ENCODE results near the gene SEC14L5. TPM values are rescaled to one million over a fixed set of nuclear protein-coding genes. Genes with fewer than 3 reads are reported as not detected.
"Not testable (repeated sequence)": the region's sequence is repeated elsewhere in the genome, so short reads cannot be mapped to it uniquely, and the experiment has no call there.

SEC14L5 gene
- total RNA-seq, 1 donor from 2014 or later = 3.1 TPM

DNA sequence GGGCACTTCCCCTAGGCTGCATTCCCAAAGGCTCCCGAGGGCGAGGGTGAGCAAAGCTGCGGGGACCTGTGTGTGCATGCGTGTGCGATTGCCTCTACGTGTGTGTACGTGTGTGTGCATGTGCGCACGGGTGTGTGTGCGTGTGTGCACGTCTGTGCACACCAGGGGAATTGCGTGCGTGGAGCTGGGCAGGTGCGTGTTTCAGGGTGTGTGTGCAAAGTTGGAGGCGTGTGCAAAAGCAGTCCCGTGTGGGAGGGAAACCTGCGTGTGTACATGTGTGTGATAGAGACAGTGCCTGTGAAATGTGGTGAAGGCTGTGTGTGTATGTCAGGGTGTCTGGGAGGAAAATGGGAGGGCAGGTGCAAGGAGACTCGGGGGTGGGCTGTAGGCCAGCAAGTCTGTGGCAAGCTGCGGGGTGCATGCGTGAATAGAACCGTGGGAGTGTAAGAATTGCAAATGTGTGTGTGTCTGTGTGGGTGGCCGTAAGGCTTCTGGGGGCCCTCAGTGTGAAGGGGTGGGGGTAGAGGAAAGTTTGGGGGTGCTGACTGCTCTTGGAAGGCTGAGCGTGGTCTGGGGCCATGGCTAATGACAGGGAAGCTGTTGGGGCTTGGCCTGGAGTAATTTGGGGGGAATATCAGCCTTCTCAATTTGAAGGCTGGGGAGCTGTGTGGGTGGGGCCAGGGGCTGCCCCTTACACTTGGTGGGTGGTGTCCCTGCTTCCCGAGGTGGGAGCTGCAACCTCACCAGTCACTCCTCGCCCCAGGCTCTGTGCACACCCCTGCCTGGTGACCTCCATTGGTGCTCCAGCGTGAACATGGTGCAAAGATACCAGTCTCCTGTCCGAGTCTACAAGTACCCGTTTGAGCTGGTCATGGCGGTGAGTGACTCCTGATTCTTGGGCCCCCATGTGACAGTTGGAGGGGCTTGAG is 644 bp downstream of the SEC14L5 start:
- Mint-ChIP-seq H3K27ac (ENCODE audit: unreplicated experiment) (no peak overlapping the region), H3K27me3 (ENCODE audit: unreplicated experiment) (peaks cover 4% of the 10 kb centered on the region), H3K4me3 (ENCODE audit: unreplicated experiment) (peak overlapping the region; percentile 72), H3K9me3 (ENCODE audit: unreplicated experiment) (peaks cover 5% of the 10 kb centered on the region), H3K36me3 (ENCODE audit: unreplicated experiment) (no peaks in the 10 kb centered on the region), H3K4me1 (ENCODE audit: low read depth, unreplicated experiment) (peaks cover 2% of the 10 kb centered on the region)
- TF ChIP-seq, protein P1, sequence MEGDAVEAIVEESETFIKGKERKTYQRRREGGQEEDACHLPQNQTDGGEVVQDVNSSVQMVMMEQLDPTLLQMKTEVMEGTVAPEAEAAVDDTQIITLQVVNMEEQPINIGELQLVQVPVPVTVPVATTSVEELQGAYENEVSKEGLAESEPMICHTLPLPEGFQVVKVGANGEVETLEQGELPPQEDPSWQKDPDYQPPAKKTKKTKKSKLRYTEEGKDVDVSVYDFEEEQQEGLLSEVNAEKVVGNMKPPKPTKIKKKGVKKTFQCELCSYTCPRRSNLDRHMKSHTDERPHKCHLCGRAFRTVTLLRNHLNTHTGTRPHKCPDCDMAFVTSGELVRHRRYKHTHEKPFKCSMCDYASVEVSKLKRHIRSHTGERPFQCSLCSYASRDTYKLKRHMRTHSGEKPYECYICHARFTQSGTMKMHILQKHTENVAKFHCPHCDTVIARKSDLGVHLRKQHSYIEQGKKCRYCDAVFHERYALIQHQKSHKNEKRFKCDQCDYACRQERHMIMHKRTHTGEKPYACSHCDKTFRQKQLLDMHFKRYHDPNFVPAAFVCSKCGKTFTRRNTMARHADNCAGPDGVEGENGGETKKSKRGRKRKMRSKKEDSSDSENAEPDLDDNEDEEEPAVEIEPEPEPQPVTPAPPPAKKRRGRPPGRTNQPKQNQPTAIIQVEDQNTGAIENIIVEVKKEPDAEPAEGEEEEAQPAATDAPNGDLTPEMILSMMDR (IDR thresholded peaks at IDR 0.05; ENCODE audit: partially characterized antibody, unreplicated experiment) = no peak
- DNase-seq = no peak

DNA sequence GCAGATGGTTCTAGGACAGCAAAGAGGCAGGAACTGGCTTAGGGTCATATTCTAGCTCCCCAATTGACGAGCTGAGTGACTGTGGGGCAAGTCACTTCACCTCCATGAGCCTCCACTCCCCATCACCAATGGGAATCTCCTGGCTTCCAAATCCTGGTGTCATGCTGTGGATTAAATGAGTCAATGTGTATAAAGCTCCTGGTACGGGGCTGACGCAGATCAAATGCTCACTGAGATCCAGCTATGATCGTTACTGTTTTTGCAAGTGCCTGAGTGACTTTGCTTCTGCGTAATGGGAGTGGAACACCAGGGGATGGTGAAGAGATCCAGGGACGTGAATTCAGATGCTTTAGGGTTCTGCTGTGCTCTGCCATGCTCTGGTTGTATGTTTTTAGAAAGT is 2.4 kb downstream of the SEC14L5 start:
- H3K9me3 Mint-ChIP-seq (ENCODE audit: unreplicated experiment) = peaks cover 5% of the 10 kb centered on the region
- H3K27ac Mint-ChIP-seq (ENCODE audit: unreplicated experiment) = no peak overlapping the region
- H3K27me3 Mint-ChIP-seq (ENCODE audit: unreplicated experiment) = peaks cover 4% of the 10 kb centered on the region
- H3K4me1 Mint-ChIP-seq (ENCODE audit: low read depth, unreplicated experiment) = peaks cover 2% of the 10 kb centered on the region
- DNase-seq = no peak
- no peaks in the 10 kb centered on the region for H3K36me3 Mint-ChIP-seq (ENCODE audit: unreplicated experiment)
- no peak overlapping the region for H3K4me3 Mint-ChIP-seq (ENCODE audit: unreplicated experiment)
- TF ChIP-seq, protein P1 (IDR thresholded peaks at IDR 0.05; ENCODE audit: partially characterized antibody, unreplicated experiment) = no peak

DNA sequence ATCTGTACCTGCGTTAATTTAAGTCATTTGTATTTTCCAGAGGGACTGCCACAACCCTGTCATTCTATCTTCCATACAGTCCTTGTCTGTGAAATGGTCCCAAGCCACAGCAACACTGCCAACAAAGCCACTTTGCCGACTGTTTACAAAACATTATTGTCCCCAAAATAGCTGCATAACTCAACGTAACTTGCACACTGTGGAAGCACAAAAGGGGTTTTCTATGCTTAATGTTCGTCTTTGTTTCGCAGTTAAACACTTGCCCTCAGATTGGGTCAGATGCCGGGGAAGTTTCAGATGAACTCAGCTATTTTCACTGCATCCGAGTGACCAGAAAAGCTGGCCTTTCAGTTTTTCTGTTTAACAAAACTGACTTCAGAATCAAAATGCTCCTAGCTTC is 4.6 kb downstream of the SEC14L5 start:
- H3K36me3 Mint-ChIP-seq (ENCODE audit: unreplicated experiment) = no peaks in the 10 kb centered on the region
- H3K9me3 Mint-ChIP-seq (ENCODE audit: unreplicated experiment) = peaks cover 4% of the 10 kb centered on the region
- no peak overlapping the region for H3K27ac Mint-ChIP-seq (ENCODE audit: unreplicated experiment)
- DNase-seq = no peak
- peaks cover 4% of the 10 kb centered on the region for H3K27me3 Mint-ChIP-seq (ENCODE audit: unreplicated experiment)
- H3K4me1 Mint-ChIP-seq (ENCODE audit: low read depth, unreplicated experiment) = no peaks in the 10 kb centered on the region
- H3K4me3 Mint-ChIP-seq (ENCODE audit: unreplicated experiment) = no peak overlapping the region
- TF ChIP-seq, protein P1 (IDR thresholded peaks at IDR 0.05; ENCODE audit: partially characterized antibody, unreplicated experiment) = no peak

DNA sequence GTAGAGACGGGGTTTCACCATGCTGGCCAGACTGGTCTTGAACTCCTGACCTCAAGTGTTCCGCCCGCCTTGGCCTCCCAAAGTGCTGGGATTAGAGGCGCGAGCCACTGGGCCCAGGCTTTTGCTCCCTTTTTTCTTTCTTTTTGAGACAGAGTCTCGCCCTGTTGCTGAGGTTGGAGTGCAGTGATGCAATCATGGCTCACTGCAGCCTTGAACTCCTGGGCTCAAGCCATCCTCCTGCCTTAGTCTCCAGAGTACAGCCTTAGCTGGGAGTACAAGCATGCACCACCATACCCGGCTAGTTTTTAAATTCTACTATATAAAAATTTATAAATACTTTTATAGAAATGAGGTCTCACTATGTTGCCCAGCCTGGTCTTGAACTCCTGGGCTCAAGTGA is 5.4 kb downstream of the SEC14L5 start:
- DNase-seq; H3K27ac Mint-ChIP-seq (ENCODE audit: unreplicated experiment); H3K4me1 Mint-ChIP-seq (ENCODE audit: low read depth, unreplicated experiment); H3K9me3 Mint-ChIP-seq (ENCODE audit: unreplicated experiment); H3K4me3 Mint-ChIP-seq (ENCODE audit: unreplicated experiment); H3K27me3 Mint-ChIP-seq (ENCODE audit: unreplicated experiment); H3K36me3 Mint-ChIP-seq (ENCODE audit: unreplicated experiment): not testable (repeated sequence)

DNA sequence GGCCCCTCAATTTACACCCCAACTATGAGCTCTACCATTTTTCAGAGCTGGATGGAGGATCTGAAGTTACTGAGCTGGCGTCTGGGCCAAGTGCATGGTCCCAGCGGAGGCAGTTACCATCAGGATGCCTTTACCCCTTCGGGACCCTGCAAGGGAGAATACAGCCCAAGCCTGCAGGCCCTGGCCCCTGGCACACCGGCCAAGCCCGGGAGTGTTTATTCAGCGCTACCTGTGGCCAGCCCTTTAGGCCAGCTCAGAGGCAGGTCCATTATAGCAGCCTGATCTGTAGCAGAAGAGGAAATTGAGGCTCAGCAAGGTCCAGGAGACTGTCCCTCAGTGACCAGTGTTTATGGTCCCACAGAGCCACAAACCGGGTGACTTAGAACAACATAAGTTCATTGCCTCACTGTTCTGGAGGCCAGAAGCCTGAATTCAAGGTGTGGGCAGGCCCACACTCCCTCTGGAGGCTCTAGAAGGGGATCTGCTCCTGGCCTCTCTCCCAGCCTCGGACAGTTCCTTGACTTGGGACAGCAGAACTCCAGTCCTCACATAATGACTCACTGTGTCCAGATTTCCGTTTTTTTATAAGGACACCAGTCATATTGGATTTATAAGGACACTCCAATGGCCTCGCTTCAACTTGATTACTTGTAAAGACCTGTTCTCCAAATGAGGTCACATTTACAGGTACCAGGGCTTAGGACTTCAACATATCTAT is 8.8 kb downstream of the SEC14L5 start:
- H3K27me3 Mint-ChIP-seq (ENCODE audit: unreplicated experiment) = no peaks in the 10 kb centered on the region
- no peak for DNase-seq
- H3K36me3 Mint-ChIP-seq (ENCODE audit: unreplicated experiment) = no peaks in the 10 kb centered on the region
- TF ChIP-seq, protein P1 (IDR thresholded peaks at IDR 0.05; ENCODE audit: partially characterized antibody, unreplicated experiment) = no peak
- H3K9me3 Mint-ChIP-seq (ENCODE audit: unreplicated experiment) = no peaks in the 10 kb centered on the region
- no peak overlapping the region for H3K27ac Mint-ChIP-seq (ENCODE audit: unreplicated experiment)
- H3K4me3 Mint-ChIP-seq (ENCODE audit: unreplicated experiment) = no peak overlapping the region
- peaks cover 6% of the 10 kb centered on the region for H3K4me1 Mint-ChIP-seq (ENCODE audit: low read depth, unreplicated experiment)

DNA sequence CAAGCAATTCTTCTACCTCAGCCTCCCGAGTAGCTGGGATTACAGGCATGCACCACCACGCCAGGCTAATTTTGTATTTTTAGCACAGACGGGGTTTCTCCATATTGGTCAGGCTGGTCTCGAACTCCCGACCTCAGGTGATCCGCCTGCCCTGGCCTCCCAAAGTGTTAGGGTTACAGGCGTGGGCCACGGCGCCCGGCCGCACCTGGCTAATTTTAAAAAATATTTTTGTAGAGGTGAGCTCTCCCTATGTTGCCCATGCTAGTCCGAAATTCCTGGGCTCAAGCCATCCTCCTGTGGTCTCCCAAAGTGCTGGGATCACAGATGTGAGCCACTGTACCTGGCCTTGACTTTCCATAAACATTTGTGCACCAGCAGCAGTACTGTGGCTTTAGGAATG is 10.1 kb downstream of the SEC14L5 start:
- H3K36me3 Mint-ChIP-seq (ENCODE audit: unreplicated experiment); H3K9me3 Mint-ChIP-seq (ENCODE audit: unreplicated experiment); H3K4me3 Mint-ChIP-seq (ENCODE audit: unreplicated experiment); H3K27me3 Mint-ChIP-seq (ENCODE audit: unreplicated experiment); DNase-seq; H3K27ac Mint-ChIP-seq (ENCODE audit: unreplicated experiment): not testable (repeated sequence)
- H3K4me1 Mint-ChIP-seq (ENCODE audit: low read depth, unreplicated experiment) = peaks cover 16% of the 10 kb centered on the region
